Testis (tissue), 3 donors: ENCODE results near the gene GABRB3. TPM values are rescaled to one million over a fixed set of nuclear protein-coding genes. Genes with fewer than 3 reads are reported as not detected.

Source experiments
- DNase-seq: peaks from one replicate; pipeline ENCODE4 v3.0.0-alpha.2; 2019
- H3K27ac ChIP-seq, 2 donors: fragments of 200-600 bp; sonication (generic); one replicate each; pipeline ENCODE4 v1.5.1; 2019
- H3K27me3 ChIP-seq: fragments of 200-600 bp; sonication (generic); one replicate; pipeline ENCODE4 v1.5.1; 2019
- H3K36me3 ChIP-seq: fragments of 200-600 bp; sonication (generic); one replicate; pipeline ENCODE4 v1.5.1; 2017; ENCODE audit warnings: low read depth; ENCODE audit errors: missing control alignments
- H3K4me1 ChIP-seq: fragments of 200-600 bp; sonication (generic); one replicate; pipeline ENCODE4 v1.5.1; 2019
- H3K4me3 ChIP-seq, 2 donors: fragments of 200-600 bp; sonication (generic); one replicate each; pipeline ENCODE4 v1.5.1; 2017 to 2019
- H3K9me3 ChIP-seq: fragments of 200-600 bp; sonication (generic); one replicate; pipeline ENCODE4 v1.5.1; 2017
- CTCF ChIP-seq, 3 experiments: fragments of 450-650 bp in 2 of 3; fragments of 200-600 bp in 1 of 3; sonication (generic) in 1 of 3; IDR thresholded peaks; one replicate each; pipeline ENCODE4 v1.5.1; 2016 to 2019; ENCODE audit warnings: antibody characterized with exemption in 3 of 3, mild to moderate bottlenecking in 2 of 3, moderate library complexity in 1 of 3
- POLR2A ChIP-seq: fragments of 450-650 bp; IDR thresholded peaks from one replicate; pipeline ENCODE4 v1.6.1; 2017; ENCODE audit warnings: antibody characterized with exemption, mild to moderate bottlenecking, moderate library complexity
- WGBS, 2 donors: methylation state at CpG; one replicate each; pipeline ENCODE4 v1.1.5; 2018; 5-methylcytosine and 5-hydroxymethylcytosine counted together
- intact Hi-C: fragments of 100-400 bp; cut with DNase I; formaldehyde crosslinking; loops from one replicate; pipeline ENCODE4 v1.15.1; 2023; ENCODE audit warnings: low total_unique reads
- polyA plus RNA-seq: library from polyadenylated mRNA; stranded (reverse); fragments of 350-450 nt; fragmentation: Illumina TruSeq; extraction: RNeasy Lipid Tissue Mini Kit (QIAGEN cat#74804); gene quantifications from one replicate; pipeline ENCODE4 v1.2.3, GENCODE V29; 2014; ENCODE audit warnings: low read depth, low replicate concordance; ENCODE audit not compliant: insufficient read depth
- total RNA-seq, 2 donors: library from RNA; depleted of rRNA; stranded (reverse); fragments of >200 nt; gene quantifications; one replicate each; pipeline ENCODE4 v1.2.3, GENCODE V29; 2016

The GABRB3 gene
- total and polyA plus RNA-seq, 3 donors from 2014 or later: 11.8 to 19.6 (median 16.2) TPM

GRCh38 chr15:26773067-26773877, 406 bp upstream of the GABRB3 start:
- Histone ChIP-seq H3K4me3 (peak overlapping the region; percentile 50), H3K36me3 (no peaks in the 10 kb centered on the region), H3K27ac (peak overlapping the region in 1 of 2 donors; percentile 53), H3K4me1 (no peaks in the 10 kb centered on the region), H3K9me3 (no peaks in the 10 kb centered on the region), H3K27me3 (no peaks in the 10 kb centered on the region)
- intact Hi-C loops: no loop called here
- no peak for TF ChIP-seq POLR2A
- WGBS, 2 donors: 1 to 3% methylated on average over 17 to 37 of the region's 102 CpGs
- DNase-seq: peak; percentile 68

DNA sequence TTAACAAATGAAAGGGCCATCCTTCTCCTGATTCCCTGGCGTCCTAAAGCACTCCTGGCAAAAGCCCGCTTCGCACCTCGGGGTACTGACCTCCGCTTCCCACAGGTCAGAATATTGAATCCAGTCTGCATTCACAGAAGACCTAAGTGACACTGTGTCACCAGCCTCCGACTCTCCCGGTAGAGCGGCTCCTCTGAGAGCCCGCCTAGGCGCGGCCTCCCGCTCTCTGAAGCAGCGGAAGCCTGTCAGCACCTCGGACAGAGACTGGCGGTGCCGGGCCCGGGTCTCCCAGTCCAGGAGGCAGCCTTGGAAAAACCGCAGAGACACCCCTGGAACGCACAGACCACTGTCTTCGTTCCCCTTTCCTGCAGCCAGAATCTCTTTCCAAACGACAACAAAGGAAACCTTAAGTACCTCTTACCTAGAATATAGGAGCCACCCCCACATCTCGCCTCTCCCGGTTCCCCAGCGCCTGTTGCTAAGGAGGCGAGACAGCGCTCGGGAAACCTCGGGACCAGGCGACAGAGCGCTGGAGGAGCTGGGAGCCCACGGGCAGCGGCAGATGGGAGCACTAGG, 1.2 kb downstream of the GABRB3 start:
- Histone ChIP-seq H3K4me1 (no peaks in the 10 kb centered on the region), H3K27ac (no peak overlapping the region), H3K4me3 (peak overlapping the region; percentile 50 to 58), H3K9me3 (no peaks in the 10 kb centered on the region), H3K36me3 (no peaks in the 10 kb centered on the region), H3K27me3 (no peaks in the 10 kb centered on the region)
- intact Hi-C loops: no loop called here
- WGBS, 2 donors: 2 to 3% methylated on average over 24 to 32 of the region's 32 CpGs
- DNase-seq: peak; percentile 73
- TF ChIP-seq POLR2A (no peak), CTCF (IDR thresholded peaks at IDR 0.05) (no peak)

- H3K36me3 ChIP-seq: no peaks in the 10 kb centered on the region
- no peaks in the 10 kb centered on the region for H3K27me3 ChIP-seq
- intact Hi-C loops: no loop called here
- TF ChIP-seq CTCF (IDR thresholded peaks at IDR 0.05) (no peak), POLR2A (no peak)
- no peaks in the 10 kb centered on the region for H3K4me1 ChIP-seq
- 18 to 22% methylated on average over 10 of the region's 10 CpGs for WGBS, 2 donors
- no peak for DNase-seq
- no peak overlapping the region for H3K27ac ChIP-seq
- no peaks in the 10 kb centered on the region for H3K9me3 ChIP-seq
- peak overlapping the region in 1 of 2 donors; percentile 58 for H3K4me3 ChIP-seq
These were observed 1.7 kb downstream of the GABRB3 start for GRCh38 chr15:26771168-26771567.

- WGBS, 2 donors: 50 to 59% methylated on average over 5 of the region's 5 CpGs
- TF ChIP-seq CTCF (IDR thresholded peaks at IDR 0.05) (no peak), POLR2A (no peak)
- Histone ChIP-seq H3K9me3 (no peaks in the 10 kb centered on the region), H3K27me3 (no peaks in the 10 kb centered on the region), H3K27ac (no peak overlapping the region), H3K4me1 (no peaks in the 10 kb centered on the region), H3K36me3 (no peaks in the 10 kb centered on the region), H3K4me3 (no peak overlapping the region)
- no peak for DNase-seq
- intact Hi-C loops: no loop called here
These were observed 5.6 kb downstream of the GABRB3 start for GRCh38 chr15:26767169-26767670.

DNA sequence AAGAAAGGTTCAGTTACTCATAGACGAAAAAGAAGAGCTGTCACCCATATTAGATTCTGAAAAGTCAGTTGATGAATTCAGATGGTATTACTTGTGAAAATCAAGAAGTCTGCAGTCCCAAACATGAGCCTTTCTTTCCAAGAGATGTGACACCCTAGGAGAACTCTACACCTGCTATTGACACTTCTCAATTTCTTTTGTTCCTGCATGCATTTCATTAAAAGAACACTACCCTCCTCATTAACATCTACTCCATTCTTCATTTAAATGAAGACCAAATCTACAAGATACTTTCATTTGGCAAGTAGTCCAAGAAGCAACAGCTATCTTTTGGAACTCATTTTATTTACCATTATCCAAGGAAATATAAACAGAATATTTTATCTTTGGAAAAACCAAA, 6.6 kb downstream of the GABRB3 start:
- Histone ChIP-seq H3K4me1 (no peaks in the 10 kb centered on the region), H3K4me3 (no peak overlapping the region), H3K36me3 (no peaks in the 10 kb centered on the region), H3K27ac (no peak overlapping the region), H3K27me3 (no peaks in the 10 kb centered on the region), H3K9me3 (no peaks in the 10 kb centered on the region)
- DNase-seq: no peak
- TF ChIP-seq CTCF (IDR thresholded peaks at IDR 0.05): no peak
- TF ChIP-seq POLR2A: no peak
- intact Hi-C loops: no loop called here
- WGBS, 2 donors: 47 to 50% methylated on average over 1 of the region's 1 CpG
